ENCODE measurements around the gene NINJ1.
"Not testable (repeated sequence)": the region's sequence is repeated elsewhere in the genome, so short reads cannot be mapped to it uniquely, and the experiment has no call there.

Gene NINJ1

DNA sequence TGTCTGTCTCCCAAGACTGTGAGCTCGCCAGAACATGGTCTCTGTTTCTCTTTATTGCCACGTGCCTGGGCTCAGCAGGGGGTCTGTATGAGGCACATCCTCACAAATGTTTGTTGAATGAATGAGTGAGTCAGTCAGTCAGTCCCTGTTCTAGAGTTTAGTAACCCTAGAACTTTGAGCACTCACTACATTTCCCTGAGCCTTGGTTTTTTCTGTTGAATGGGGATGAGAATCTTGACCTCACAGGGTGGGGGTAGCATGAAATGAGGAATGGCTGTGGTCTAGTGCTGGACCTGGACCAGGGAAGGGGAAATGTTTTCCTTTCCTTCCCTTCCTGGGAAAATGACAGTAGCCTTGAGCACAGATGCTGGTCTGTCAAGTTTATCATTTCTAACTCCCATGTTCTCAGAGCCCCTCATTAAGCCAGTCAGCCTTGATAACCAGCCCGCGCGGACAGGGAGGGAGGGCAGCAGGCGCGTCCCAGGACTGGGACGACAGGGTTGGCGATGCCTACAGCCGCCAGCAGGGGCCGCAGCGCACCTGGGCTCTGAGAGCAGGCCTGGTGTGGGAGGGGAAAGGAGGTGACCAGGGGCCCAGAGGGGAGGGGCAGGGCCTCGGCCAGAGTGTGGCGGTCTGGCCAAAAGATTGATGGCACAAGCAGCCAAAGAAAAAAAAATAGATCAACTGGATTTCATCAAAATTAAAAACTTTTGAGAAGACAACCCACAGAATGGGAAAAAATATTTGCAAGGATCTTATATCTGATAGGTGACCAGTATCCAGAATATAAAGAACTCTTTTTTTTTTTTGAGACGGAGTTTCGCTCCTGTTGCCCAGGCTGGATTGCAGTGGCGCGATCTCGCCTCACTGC, 25.8 kb upstream of the NINJ1 start:
- DNase-seq = peak; percentile 78

DNA sequence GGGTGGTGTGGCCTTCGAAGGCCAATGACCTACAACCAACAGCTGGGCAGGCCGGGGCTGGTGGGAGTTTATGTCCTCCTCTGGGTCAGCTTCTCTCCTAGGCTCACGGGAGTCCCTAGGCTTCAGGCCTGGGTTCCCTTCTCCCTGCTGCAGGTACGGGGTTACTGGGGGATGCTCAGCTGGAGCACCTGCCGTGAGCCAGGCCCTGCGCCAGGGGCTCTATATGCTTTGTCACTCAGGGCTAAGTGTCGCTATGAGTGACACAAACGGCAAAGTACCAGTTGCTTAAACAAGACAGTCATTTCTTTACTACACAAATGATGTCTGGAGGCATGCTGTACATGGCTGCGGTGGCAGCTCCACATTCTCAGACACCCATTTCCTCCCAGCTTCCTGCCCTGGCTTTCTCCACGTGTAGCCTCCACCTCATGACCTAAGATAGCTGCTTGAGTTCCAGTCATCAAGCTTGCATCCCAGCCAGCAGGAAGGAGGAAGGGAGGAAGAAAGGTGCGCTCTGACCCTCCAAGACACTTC, 22.5 kb upstream of the NINJ1 start:
- DNase-seq = peak; percentile 26

DNA sequence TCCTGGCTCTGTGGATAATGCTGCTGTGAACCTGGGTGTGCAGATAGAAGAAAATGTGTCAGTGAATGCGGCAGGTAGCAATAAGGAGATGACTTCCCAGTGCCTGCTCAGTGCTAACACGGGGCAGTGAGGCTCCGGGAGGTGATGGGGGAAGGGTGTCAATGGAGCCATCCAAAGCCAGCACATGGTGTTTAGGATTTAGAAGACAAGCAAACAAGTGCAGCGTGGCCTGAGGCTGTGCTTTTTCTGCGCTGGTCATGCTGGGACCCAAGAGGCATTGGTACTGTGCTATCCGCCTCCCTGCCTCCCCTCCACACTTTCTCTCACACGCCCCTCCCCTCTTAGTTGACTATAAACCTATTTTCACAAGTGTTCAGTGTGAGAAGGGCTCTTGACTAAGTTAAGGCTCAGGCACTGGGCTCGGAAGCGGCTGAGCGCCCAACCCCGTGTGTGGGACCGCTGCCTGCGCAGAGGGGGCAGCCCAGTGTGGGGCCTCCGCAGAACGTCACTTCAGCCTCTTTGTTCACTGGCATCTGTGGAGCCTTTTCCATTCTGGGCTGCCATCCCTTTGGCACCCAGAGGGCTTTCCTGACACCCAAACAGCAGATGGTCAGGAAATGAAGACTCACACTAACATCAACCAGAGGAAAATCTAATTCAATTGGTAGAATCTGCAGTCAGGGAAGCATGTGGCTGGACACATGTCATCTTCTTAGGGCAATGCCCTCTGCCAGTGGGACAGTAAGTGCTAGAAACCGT, 21.8 kb upstream of the NINJ1 start:
- no peak for DNase-seq

DNA sequence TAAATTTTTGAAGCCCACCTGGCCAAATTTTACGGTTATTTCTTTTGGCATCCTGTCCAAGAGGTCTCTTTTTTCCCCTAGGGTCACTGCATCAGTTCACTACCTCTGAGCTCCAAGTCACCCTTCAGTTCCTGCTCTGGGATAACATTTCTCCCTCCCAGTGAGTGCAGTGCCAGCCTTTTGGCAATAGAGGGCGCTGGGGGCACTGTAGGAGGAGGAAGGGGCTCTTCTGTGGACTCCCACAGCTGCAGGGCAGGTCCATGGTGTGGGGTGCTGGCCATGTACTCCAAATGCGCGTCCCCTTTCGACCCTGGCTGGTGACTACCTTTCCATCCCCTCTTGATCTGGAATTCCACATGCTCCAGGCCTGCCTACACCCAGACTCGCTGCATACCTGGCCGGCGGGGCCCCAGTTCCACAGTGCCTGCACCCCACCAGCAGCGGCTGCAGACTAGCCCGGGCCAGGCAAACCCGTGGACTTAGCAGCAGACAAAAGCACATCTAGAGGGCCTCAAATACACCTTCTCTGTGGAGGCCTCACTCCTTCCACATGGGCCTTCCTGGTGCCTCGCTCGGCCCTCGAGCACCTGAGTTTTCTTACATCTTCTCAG, 20.3 kb upstream of the NINJ1 start:
- peak; percentile 48 for DNase-seq

DNA sequence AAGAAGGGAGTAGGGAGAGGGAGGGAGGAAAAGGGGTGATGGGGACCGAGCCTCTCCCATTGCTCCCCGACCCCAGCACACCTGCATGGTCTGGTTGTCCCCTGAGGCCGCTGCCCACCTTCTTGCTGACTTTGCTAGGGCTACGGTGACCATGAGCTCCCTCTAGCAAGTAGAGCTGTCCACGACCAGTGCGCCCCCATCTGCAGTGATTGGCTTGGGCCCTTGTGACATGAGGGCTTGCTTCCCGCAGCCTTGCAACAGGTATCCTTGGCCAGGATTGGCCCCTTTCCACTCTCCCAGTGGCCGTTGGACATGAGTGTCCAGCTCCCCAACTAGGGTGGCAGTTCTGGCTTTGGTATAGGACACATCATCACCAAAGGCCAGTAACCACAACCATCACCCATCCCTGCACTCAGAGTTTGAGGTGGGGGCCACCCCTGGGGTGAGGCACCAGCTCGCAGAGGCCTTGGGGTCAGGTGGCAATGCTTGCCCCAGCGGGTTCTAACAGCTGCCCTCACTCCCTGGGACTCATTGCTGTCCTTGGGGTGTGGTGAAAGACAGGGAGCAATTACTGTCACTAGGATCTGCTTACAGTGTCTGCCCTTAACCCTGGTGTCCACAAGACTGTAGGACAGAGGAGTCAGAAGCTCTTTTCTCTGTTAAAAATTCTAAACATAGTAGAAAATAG, 17.2 kb upstream of the NINJ1 start:
- no peak for DNase-seq

DNA sequence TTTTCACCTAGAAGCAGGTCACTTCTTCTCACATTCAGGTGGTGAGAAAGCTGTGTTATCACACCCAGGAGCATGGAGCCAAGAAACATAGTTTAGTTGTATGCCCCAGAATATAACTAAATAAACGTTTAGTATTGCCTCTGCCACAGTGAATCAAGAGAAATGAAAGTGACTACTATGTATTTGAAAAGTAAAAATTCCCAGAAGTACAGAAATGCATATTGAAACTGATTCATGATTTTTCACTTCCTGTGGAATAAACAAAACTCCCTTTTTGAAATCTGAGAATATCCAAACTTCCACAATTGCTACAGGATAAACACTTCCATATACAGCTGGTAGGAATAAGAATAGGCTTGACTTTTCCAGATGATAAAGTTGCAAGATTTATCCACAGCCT, 15.3 kb upstream of the NINJ1 start:
- DNase-seq = no peak

DNA sequence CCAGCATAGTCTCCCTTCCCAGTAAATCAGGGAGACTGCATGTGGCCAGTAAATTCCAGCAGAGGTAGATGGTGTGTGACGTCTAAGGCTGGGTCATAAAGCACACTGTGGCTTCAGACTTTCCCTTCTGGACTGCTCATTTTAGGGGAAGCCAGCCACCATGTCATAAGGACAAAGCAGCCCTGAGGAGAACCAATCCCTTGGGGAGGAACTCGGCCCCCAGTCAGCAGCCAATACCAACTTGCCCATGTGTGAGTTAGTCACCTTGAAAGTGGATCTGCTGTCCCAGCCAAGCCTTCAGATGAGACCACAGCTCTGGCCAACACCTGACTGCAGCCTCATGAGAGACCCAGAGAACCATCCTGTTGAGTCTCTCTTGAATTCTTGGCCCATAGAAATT, 14.7 kb upstream of the NINJ1 start:
- DNase-seq = no peak

DNA sequence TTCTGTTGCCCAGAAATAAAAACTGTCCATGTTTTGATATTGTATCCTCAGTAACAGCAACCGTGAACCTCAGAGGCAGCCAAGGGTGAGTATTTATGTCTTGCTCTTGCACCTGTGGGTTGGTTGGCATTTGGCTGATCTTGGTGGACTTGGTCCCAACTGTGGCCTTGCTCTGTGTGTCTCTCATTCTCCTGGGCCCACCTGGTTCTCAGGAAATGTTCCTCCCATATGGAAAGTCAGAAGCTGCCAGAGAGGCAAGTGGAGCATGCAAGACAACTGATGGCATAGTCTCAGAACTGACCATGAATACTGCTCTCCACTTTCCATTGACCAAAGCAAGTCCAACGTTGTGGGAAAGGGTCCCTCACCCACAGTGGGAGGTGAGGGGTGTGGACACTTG, 13.6 kb upstream of the NINJ1 start:
- DNase-seq = no peak

DNA sequence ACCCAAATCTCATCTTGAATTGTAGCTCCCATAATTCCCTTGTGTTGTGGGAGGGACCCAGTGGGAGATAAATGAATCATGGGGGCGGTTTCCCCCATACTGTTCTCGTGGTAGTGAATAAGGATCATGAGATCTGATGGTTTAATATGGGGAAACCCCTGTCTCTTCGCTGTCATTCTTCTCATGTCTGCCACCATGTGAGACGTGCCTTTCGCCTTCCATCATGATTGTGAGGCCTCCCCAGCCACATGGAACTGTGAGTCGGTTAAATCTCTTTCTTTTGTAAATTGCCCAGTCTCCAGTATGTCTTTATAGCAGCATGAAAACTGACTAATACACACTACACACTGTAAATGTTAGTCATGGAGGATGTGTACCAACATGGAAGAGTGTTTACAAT, 12.6 kb upstream of the NINJ1 start:
- not testable (repeated sequence) for DNase-seq

DNA sequence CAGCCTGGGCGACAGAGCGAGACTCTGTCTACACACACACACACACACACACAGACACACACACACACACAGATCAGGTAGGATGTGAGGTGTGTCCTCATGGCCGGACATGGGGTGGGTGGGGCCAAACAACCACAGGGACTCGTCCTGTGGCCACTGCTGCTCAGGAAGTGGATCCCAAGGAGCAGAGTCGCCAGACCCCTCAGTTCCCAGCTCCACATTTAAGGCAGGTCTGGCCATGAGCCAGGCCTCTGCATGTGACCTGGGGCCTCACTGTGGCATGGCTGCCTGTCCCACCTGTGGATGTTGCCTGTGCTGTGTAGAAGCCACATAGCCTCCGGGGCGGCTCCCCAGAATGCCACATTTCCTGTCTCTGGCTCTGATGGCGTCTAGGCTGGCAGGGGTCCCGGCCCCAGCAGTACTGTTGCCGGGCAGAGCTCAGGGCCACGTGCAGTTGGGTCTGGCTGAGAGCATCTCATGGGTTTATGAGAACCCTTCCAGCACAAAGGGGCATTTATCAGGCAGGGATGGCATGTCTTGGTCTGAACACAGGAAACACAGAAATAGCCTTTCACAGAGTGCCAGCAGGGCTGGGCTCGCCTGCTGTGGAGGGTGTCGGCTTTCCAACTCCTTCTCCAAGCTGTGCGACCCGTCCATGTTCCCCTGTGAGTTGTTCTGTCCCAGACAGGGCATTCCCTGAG, 9.9 kb upstream of the NINJ1 start:
- peak; percentile 80 for DNase-seq

DNA sequence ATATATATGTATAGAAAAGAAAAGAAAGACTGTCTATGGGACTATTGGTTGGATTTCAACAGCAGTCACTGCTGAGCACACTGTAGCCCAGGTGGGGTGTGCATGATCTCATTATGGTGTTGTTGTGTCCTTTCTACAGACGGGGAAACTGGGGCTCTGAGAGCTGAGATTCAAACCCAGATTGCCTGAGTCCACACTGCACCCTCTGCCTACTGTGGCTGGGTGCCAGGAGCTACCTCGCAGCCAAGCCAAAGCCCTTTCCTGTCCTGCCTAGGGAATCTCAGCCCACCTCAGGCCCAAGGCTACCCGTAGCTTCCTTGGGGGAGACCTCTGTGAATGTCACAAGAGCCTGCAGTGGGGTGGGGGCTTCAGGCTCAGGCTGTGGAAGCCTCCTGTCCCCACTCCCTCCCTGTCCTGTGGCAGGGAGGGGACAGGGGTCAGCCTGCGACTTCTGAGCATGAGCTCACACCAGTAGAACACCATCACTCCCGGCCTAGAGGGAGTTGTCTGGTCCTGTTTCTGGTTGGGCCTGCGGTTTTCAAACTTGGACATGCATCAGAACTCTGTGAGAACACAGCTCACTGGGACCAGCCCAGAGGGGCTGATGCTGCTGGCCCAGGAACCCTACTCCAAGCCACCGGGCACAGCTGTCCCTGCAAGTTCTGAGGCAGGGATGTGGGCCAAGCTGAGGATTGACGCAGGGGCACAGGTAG, 7.9 kb upstream of the NINJ1 start:
- DNase-seq = no peak

DNA sequence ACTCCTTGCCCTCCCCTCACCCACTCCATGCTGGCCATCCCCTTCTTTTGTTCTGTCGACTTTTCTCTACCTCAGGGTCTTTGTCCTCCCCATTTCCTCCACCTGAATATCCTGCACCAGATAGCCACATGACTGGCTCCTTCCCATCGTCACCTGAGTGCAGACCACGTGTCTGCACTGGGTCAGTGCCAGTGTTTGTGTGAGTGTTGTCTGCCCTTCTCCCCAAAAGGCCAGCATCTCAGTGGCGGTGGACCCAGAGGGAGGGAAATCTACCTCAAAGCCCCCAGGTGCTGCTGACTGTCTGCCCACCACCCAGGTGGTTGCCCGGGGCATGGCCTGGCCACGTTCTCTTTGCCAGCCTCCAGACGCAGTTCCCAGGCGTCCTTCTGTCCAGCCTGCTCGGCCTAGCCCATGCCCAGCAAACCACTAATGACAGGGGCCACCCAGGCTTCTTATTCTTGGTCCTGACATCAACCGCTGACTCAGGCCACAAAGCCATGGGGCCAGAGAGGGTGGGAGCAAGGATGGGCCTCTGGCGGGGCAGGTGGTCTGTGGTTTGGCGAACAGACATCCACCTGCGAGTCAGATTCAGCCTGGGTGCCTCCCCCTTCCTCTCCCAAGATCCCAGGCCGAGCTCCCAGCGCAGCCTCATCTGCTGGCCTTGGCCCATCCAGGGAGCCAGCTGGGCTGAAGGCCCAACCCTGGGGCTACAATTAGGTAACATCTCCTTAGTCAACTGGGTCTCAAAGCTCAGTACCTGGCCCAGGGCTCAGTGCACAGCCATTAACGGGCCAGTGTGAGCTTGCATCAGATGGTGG, 5.5 kb upstream of the NINJ1 start:
- DNase-seq = no peak

DNA sequence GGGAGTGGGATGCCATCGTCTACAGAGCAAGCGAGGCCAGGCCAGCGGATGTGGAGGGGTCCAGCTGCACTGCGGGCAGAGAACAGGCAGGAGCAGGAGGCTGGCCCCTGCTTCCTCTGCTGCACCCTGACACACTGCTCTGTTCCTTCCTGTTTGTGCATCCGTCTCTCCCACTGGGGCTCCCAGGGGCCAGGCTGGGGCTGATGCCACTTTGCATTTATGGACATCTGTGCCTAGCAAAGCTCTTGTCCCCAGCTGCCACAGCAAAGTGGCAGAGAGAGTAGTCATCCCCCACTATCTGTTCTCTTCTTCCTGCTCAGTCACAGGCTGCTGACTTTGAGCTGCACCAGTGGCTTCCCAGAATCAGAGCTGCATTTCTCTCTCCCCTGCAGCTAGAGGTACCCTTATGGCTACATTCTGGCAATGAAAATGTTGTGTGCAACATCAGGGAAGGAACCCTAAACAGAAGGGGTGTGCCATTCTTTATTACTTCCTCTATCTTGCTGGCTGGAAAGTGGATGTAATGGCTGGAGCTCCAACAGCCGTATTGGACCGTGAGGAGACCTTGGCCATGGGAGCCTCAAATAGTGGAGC, 4.2 kb upstream of the NINJ1 start:
- no peak for DNase-seq

DNA sequence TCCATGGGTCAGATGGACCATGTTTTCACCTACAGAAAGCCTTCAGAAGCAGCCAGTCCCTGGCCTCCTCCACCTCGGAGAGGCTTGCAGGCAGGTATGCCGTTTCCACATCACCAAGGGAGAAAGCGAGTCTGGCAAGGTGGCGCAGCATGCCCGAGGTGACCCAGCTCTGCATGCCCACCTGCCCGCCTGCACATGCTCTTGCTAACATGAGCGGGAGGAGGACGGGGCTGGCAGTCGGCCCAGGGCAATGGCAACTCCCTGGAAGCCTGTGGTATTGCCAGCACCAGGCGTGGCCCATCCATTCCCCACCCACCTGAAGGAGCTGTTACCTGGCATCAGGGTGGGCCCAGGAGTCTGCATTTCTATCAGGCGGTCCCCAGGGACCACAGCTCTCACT, 3.3 kb upstream of the NINJ1 start:
- DNase-seq = no peak

DNA sequence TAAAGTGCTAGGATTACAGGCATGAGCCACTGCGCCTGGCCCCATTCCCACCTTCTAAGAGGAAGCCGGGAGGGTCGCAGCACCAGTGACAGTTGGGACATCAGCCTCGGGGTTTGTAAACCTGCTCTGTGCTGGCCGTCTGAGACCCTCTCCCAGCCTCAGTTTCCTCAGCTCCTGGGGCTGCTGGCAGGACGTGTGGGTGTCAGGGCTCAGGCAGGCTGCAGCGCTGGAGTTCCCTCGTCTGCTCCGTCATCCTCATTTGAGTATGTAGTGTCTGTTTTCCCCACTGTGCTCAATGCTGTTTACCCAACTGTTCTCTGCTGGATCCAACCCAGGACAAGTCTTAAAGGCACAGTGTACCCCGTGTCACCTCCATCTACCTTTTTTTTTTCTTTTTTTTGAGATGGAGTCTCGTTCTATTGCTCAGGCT, 2.0 kb upstream of the NINJ1 start:
- no peak for DNase-seq

DNA sequence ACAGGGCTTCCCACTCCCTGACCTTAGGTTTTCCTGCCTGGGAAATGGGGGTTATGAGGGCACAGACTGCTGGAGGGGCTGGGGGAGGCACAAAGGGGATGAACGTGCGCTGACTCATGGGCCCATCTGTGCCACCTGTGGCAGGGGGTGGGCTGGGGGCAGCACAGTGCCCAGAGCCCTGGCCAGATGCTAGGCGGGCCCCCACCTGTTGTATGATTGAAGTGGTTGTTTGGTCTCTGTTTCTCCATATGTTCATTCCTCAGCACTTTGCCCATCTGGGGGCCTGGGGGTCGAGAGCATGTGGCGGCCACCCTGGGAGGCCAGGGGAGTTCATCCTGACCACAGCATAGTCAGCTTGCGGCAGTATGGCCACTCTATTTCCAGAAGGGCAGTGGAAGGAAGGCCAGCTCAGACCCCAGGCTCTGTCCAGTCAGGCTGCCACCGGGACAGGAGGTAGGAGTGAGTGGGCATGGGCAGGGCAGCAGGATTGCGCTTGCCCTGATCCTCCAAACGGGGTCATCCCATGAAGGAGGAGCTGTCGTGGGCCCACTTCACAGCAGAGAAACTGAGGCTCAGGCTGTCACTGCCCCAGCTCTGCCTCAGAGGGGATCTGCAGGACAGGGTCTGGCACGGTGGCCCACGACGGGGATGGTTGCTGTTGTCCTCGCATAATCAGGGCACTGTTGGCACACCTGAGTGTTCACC, 841 bp upstream of the NINJ1 start:
- DNase-seq = no peak

DNA sequence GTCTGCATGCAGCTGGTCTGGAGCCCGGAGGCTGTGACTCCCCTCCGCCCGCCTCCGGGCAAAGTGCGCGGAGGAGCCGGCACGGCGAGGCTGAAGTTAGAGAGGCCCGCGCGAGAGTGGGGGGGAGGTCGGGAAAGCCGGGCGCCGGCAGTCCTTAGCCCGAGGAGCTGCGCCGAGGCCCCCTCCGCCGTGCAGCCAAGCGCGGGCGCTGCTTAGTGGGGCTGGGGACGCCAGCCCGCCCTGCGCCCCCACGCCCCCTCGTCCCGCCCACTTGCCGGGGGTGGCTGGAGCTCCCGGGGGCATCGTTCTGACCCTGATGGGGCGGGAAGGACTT, 403 bp downstream of the NINJ1 start:
- DNase-seq = peak; percentile 57

DNA sequence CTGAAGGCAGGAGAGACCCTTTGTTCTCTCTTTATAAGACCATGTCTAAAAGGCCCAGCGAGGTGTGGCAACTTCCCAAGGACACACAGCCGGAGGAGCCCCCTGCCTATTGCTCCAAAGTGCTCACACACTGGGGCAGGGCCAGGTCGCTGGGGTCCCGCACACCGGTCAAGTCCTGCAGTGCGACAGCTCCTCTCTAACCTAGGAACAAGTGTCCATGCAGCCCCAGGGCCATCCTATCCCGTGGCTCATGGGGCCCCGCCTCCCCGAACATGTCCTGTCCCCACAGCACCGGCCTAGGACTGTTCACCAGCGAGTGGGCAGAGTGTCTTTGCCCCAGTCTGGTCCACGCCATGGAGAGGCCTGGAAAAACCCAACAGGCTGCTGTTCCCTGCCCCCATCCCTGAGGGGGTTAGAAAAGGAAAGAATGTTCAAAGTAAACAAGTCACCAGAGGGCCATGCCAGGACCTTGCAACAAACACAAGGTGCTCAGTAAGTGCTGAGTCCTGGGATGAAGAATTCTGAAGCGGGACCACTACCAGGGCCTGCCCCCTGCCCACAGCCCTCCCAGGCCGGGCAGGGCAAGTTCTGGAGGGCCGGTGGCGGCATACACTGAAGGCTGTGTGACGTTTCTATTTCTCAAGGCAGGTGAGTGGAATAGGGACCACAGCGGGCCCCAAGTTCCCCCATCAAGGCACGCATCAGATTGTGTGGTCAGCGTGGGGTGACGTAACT, 938 bp downstream of the NINJ1 start:
- DNase-seq = no peak
